ENCODE results near the gene TARDBP. TPM values are rescaled to one million over a fixed set of nuclear protein-coding genes. Genes with fewer than 3 reads are reported as not detected.
"Not testable (repeated sequence)": the region's sequence is repeated elsewhere in the genome, so short reads cannot be mapped to it uniquely, and the experiment has no call there.

Gene TARDBP
- total RNA-seq, 2 experiments from 2014 or later: 186 to 187 TPM

GRCh38 chr1:11071463-11072215 is 59.2 kb downstream of the TARDBP start:
- CTCF ChIA-PET: interaction anchor here (1.5 kb wide), 2 partner anchors 10 to 16 kb away, joined by 3 read pairs; no protein-coding TSS in a partner anchor
- Mint-ChIP-seq H3K9me3 (no peaks in the 10 kb centered on the region), H3K27me3 (no peaks in the 10 kb centered on the region), H3K4me3 (no peak overlapping the region), H3K4me1 (peaks cover 7% of the 10 kb centered on the region), H3K36me3 (ENCODE audit: low read depth) (peaks cover 60% of the 10 kb centered on the region), H3K27ac (peak overlapping the region; percentile 54)
- DNase-seq: no peak
- POLR2A ChIA-PET: no interaction called here

- ChIA-PET POLR2A (interaction anchor here (1.2 kb wide), 1 partner anchor 13 kb away, joined by 3 read pairs; the partner anchor contains the start of gene SRM), CTCF (interaction anchor here (1.2 to 1.5 kb wide), 2 partner anchors 15 to 35 kb away, joined by 3 read pairs; no protein-coding TSS in a partner anchor)
- no peak overlapping the region for H3K27ac Mint-ChIP-seq
- no peak for DNase-seq
- H3K36me3 Mint-ChIP-seq (ENCODE audit: low read depth): peaks cover 58% of the 10 kb centered on the region
- H3K27me3 Mint-ChIP-seq: no peaks in the 10 kb centered on the region
- no peak overlapping the region for H3K4me3 Mint-ChIP-seq
- no peaks in the 10 kb centered on the region for H3K9me3 Mint-ChIP-seq
- peaks cover 7% of the 10 kb centered on the region for H3K4me1 Mint-ChIP-seq
Observed at GRCh38 chr1:11072216-11072917, 59.9 kb downstream of the TARDBP start.

GRCh38 chr1:11073398-11073797 is 60.9 kb downstream of the TARDBP start:
- ChIA-PET CTCF (interaction anchor here (0.8 to 1.5 kb wide), 3 partner anchors 14 to 215 kb away, joined by 3 to 4 read pairs (median 3); no protein-coding TSS in a partner anchor), POLR2A (interaction anchor here (0.6 to 1.2 kb wide), 2 partner anchors 14 to 610 kb away, joined by 3 read pairs; partner anchors contain the start of gene SRM)
- H3K9me3 Mint-ChIP-seq, H3K4me1 Mint-ChIP-seq, H3K27me3 Mint-ChIP-seq, H3K4me3 Mint-ChIP-seq, H3K27ac Mint-ChIP-seq, DNase-seq: not testable (repeated sequence)
- H3K36me3 Mint-ChIP-seq (ENCODE audit: low read depth): peaks cover 58% of the 10 kb centered on the region

Other genes starting within 250 kb of the TARDBP start
- 1 to 10 TPM; 7.6 to 9.8 TPM for gene CASZ1, start 216.0 kb upstream of the TARDBP start, total RNA-seq
- gene MASP2, start 34.6 kb downstream of the TARDBP start, total RNA-seq: not detected
- 10 to 100 TPM; 88.1 to 93.8 TPM for gene SRM, start 47.4 kb downstream of the TARDBP start, total RNA-seq
- 10 to 100 TPM; 82.5 to 87.4 TPM for gene EXOSC10, start 87.2 kb downstream of the TARDBP start, total RNA-seq
- not detected for gene ANGPTL7, start 176.7 kb downstream of the TARDBP start, total RNA-seq
- 10 to 100 TPM; 49.2 to 57.2 TPM for gene MTOR, start 249.9 kb downstream of the TARDBP start, total RNA-seq

Measured in activated CD4-positive, alpha-beta T cell treated with anti-CD3 and anti-CD28 coated beads, Interleukin-2, amount 10 ng/mL, durations not matched to agents 7 days and 5 days (primary cell).